NCI-H1417 treated with DMSO at 0.1 percent for 48 hours (cell line): ENCODE data around the gene PCID2.

ENCODE experiments used
- DNase-seq: peaks from one replicate; lab custom pipeline; 2025; lab: John Stamatoyannopoulos, UW

Gene PCID2

GRCh38 chr13:113219256-113219940 is 10.9 kb upstream of the PCID2 start:
- no peak for DNase-seq

GRCh38 chr13:113218586-113218985 is 10.1 kb upstream of the PCID2 start:
- DNase-seq, result no peak

- no peak for DNase-seq
These were observed 8.0 kb upstream of the PCID2 start for GRCh38 chr13:113216254-113217048.

GRCh38 chr13:113211774-113212173 is 3.3 kb upstream of the PCID2 start:
- no peak for DNase-seq

- DNase-seq, result no peak
These were observed 2.4 kb upstream of the PCID2 start for GRCh38 chr13:113210833-113211232.

GRCh38 chr13:113209759-113210421 is 1.4 kb upstream of the PCID2 start:
- DNase-seq, result peak; percentile 2

GRCh38 chr13:113209336-113209758 is 878 bp upstream of the PCID2 start, which contains the start of gene CUL4A:
Gene CUL4A, plus strand, starts transcription at chr13:113209613. Its CDS starts 15 bp downstream, at chr13:113209628.
- peak; percentile 5 for DNase-seq

- DNase-seq, result peak; percentile 25
These were observed 514 bp downstream of the PCID2 start for GRCh38 chr13:113207890-113208420.

- DNase-seq, result no peak
These were observed 1.0 kb downstream of the PCID2 start for GRCh38 chr13:113207460-113207859.

GRCh38 chr13:113205428-113205931 is 3.0 kb downstream of the PCID2 start:
- DNase-seq, result no peak

- DNase-seq, result no peak
These were observed 4.1 kb downstream of the PCID2 start for GRCh38 chr13:113204378-113204734.

GRCh38 chr13:113203507-113204377 is 4.7 kb downstream of the PCID2 start:
- DNase-seq, result no peak

GRCh38 chr13:113202912-113203311 is 5.6 kb downstream of the PCID2 start:
- DNase-seq, result no peak

GRCh38 chr13:113201815-113202214 is 6.7 kb downstream of the PCID2 start:
- DNase-seq, result no peak

GRCh38 chr13:113196970-113197737 is 11.3 kb downstream of the PCID2 start:
- DNase-seq, result no peak

GRCh38 chr13:113195360-113195759 is 13.1 kb downstream of the PCID2 start:
- DNase-seq, result no peak

- no peak for DNase-seq
These were observed 15.6 kb downstream of the PCID2 start for GRCh38 chr13:113192902-113193301.

GRCh38 chr13:113192279-113192678 is 16.2 kb downstream of the PCID2 start:
- DNase-seq, result no peak

- no peak for DNase-seq
These were observed 18.3 kb downstream of the PCID2 start for GRCh38 chr13:113190181-113190580.

- no peak for DNase-seq
These were observed 20.4 kb downstream of the PCID2 start for GRCh38 chr13:113187883-113188665.
